Measurements from ENCODE around the gene XDH. TPM values are rescaled to one million over a fixed set of nuclear protein-coding genes. Genes with fewer than 3 reads are reported as not detected.

Gene XDH
- total and polyA plus RNA-seq, 8 donors = 0.14 to 1.3 (median 0.51) TPM

- H3K36me3 ChIP-seq = no peaks in the 10 kb centered on the region
- H3K4me1 ChIP-seq = no peaks in the 10 kb centered on the region
- DNase-seq (no peak), ATAC-seq (no peak), FAIRE-seq (no peak)
- no peak overlapping the region for H3K27ac ChIP-seq
- no peak overlapping the region for H3K4me3 ChIP-seq
- 88 to 92% methylated on average over 2 of the region's 2 CpGs for WGBS, 2 donors
- no peak for TF ChIP-seq CTCF (IDR thresholded peaks at IDR 0.05)
- H3K9me3 ChIP-seq = no peaks in the 10 kb centered on the region
- no peaks in the 10 kb centered on the region for H3K27me3 ChIP-seq
- intact Hi-C loops (cut with DNase I) = no loop called here
Observed at GRCh38 chr2:31398881-31399280, 15.7 kb downstream of the XDH start.

DNA sequence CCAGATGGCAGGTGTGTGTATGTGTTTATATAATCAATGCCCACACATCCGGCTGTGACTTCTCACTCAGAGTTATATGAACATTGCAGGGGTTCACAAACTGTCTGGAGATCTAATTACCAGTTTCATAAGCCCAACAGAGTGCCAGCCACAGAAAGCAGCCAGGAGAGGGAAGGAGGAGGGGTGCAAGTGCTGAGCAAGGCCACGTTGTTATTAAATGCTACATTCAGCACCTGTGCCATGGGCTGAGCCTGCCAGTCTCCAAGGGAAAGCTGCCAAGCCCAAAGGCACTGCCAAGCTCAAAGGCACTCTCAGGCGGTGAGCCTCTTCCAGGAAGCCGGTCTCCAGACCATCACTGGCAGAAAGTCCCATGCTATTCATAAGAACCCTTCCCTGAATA, 17.4 kb downstream of the XDH start:
- H3K27me3 ChIP-seq = no peaks in the 10 kb centered on the region
- no peaks in the 10 kb centered on the region for H3K36me3 ChIP-seq
- H3K27ac ChIP-seq = peak overlapping the region in 2 of 4 donors; percentile 46 to 58
- DNase-seq = peak; percentile 81 to 91 (median 88)
- no peak for FAIRE-seq
- no peak for TF ChIP-seq CTCF (IDR thresholded peaks at IDR 0.05)
- no peak overlapping the region for H3K4me3 ChIP-seq
- peak; percentile 96 to 99 (median 98) for ATAC-seq
- no peaks in the 10 kb centered on the region for H3K4me1 ChIP-seq
- intact Hi-C loops (cut with DNase I) = no loop called here
- H3K9me3 ChIP-seq = no peaks in the 10 kb centered on the region
- WGBS, 2 donors = 6 to 13% methylated on average over 4 of the region's 4 CpGs

GRCh38 chr2:31390324-31390723, 24.2 kb downstream of the XDH start:
- no peaks in the 10 kb centered on the region for H3K9me3 ChIP-seq
- no peaks in the 10 kb centered on the region for H3K4me1 ChIP-seq
- FAIRE-seq (no peak), DNase-seq (no peak), ATAC-seq (no peak)
- H3K27ac ChIP-seq = no peak overlapping the region
- TF ChIP-seq CTCF (IDR thresholded peaks at IDR 0.05) = no peak
- intact Hi-C loops (cut with DNase I) = no loop called here
- no peak overlapping the region for H3K4me3 ChIP-seq
- no peaks in the 10 kb centered on the region for H3K27me3 ChIP-seq
- H3K36me3 ChIP-seq = no peaks in the 10 kb centered on the region

- 81 to 82% methylated on average over 4 of the region's 4 CpGs for WGBS, 2 donors
- Histone ChIP-seq H3K4me1 (no peaks in the 10 kb centered on the region), H3K4me3 (no peak overlapping the region), H3K9me3 (no peaks in the 10 kb centered on the region), H3K27ac (no peak overlapping the region), H3K27me3 (no peaks in the 10 kb centered on the region), H3K36me3 (no peaks in the 10 kb centered on the region)
- intact Hi-C loops (cut with DNase I) = no loop called here
- no peak for ATAC-seq
- TF ChIP-seq CTCF (IDR thresholded peaks at IDR 0.05) = no peak
- FAIRE-seq = no peak
- no peak for DNase-seq
Observed at GRCh38 chr2:31388736-31389135, 25.8 kb downstream of the XDH start.

DNA sequence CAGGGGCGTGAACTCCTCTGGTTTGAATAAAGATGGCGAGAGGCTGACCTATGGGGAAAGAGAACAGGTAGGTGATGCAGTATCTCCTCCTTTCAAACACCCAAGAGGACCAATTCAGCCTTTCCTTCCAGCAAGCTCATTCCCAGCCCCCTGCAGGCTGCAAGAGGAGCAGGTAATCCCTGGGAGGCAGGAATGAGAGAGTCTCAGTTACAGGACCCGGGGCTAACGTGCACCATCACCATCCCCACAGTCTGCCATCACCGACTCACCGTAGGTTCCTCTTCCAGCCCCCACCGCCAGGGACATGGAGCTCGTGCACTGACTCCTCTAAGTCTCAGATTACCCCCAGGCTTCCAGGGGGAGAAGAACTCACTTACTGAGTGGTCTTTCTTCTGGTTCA, 26.7 kb downstream of the XDH start:
- no peak for FAIRE-seq

More for the DNA sequence above, 26.7 kb downstream of the XDH start:
- no peaks in the 10 kb centered on the region for H3K4me1 ChIP-seq
- H3K27me3 ChIP-seq = no peaks in the 10 kb centered on the region
- ATAC-seq = no peak
- H3K9me3 ChIP-seq = no peaks in the 10 kb centered on the region
- intact Hi-C loops (cut with DNase I) = no loop called here
- TF ChIP-seq CTCF (IDR thresholded peaks at IDR 0.05) = no peak
- H3K4me3 ChIP-seq = no peak overlapping the region
- H3K36me3 ChIP-seq = no peaks in the 10 kb centered on the region
- no peak overlapping the region for H3K27ac ChIP-seq
- WGBS, 2 donors = 75% methylated on average over 8 of the region's 8 CpGs
- no peak for DNase-seq

Data from pancreas (tissue), 10 donors.